CD1c-positive myeloid dendritic cell (primary cell): Measurements from ENCODE around the gene PDE6B.
"Not testable (repeated sequence)": the region's sequence is repeated elsewhere in the genome, so short reads cannot be mapped to it uniquely, and the experiment has no call there.

Experiments
- DNase-seq: peaks from one replicate; pipeline ENCODE4 v3.0.0-alpha.2; 2016; ENCODE audit errors: extremely low spot score

The PDE6B gene

DNA sequence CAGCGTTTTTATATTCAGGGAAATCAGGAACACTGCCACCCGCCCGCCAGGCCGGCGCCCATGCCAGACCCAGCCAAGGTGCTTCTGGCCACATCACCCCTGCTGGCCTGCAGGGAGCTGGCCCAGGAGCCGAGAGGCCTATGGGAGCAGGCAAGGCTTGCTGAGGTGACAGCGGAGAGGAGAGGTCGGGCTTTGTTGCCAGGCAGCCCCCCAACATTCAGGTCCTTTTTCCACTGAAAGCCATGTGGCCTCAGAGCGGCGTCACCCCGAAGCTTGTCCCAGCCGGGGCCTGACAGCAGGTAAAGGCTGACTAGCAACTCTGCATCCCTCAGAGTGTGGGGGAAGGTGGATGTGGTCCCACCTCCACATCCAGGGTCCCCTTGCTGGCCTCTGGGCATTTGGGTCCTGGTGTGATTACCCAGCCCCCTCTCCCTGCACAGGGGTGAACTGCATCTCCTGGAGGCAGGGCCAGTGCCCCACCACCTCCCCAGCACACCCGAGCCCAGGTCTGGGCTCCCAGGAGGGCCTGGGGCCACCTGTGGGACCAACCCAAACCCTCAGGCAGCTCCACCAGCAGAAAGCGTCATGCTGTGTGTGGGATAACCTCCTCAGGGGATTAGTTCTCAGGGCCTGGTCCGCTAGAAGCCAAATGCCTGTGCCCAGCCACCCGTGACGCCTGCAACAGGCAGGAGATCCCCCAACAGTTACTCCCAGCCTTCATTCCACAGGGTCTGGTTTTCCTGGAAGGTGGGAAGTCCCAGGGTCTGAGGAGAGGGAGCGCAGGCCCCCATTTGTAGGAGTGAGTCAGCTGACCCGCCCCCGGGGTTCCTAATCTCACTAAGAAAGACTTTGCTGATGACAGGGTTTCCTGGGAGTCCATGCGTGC is at the start of gene PDE6B:
Gene PDE6B (plus strand): TSS at position 869 of the 886 bp plus-strand sequence. CDS start 54 bp downstream, outside the sequence.
- no peak for DNase-seq

GRCh38 chr4:576245-576821 is 49.0 kb upstream of the PDE6B start, which contains the start of gene TMEM271:
TMEM271 (minus strand) TSS chr4:576295; CDS start chr4:576062, 233 bp downstream.
- no peak for DNase-seq

DNA sequence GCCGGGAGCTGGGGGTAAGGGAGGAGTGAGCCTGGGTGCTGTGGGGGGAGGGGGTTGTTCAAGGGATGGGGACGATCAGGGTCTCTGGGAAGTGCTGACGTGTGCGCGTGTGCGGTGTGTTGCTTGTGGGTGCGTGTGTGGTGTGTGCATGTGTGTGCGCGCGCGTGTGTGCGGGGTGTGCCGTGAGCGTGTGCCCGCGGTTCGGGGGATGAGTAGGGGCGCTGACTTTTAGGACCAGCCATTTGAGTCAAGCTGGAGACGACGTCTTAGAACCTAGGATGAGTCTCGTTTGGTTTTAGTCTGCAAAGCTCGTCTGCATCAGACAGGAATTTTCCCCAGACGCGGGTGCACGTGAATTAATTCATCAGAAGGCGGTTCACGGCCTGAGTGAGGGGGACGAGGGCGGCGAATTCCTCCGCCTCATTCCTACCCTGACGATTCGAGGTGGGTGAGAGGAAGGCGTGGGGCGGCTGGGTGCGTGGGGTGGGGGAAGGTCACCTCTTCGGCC is 48.3 kb upstream of the PDE6B start:
- no peak for DNase-seq

GRCh38 chr4:577499-578450 is 47.6 kb upstream of the PDE6B start:
- no peak for DNase-seq

DNA sequence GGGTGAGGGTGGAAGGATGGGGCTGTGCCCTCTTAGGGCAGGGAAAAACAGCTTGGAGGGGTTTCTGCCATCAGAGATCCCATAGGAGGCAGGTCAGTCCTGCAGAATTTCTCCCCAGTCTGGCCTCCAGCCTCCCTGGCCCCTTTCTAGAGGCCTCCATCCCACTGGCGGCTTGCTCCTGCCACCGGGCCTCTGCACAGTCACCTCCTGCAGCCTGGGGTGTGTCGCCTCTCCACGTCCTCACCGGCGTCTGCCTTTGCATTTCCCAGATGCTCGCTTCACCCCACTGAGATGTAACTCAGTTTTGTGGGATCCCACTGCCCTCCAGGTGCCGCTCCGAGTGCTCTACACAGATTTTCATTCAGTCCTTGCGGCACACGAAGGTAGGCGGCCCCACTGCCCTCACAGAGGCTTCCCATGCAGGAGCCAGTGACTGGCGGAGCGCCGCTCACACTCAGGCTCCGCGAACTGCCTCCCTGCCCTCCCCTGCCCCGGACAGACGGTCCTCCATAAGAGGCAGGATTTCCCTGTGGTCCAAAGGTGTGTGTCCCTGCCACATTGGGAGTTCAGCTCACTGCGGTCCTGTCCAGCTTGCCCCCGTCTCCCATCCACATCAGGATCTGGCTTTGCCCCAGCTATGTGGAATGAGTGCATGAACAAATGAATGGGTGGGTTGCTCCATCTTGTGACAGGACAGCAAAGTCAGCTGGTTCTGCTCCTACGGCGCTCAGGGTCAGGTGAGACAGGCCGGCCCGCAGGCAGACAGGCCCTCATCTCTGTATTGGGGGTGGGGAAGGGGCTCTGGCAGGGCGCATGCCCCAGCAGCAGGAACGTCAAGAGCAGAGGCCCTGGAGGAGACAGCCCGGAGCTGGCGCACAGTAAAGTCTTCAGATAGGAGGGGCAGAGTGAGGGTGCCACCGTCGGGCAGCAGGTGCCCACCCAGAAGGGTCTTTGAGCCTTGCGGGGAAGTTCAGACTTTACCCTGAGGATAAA is 46.6 kb upstream of the PDE6B start:
- no peak for DNase-seq

- DNase-seq, result no peak
Observed at GRCh38 chr4:579543-580175, 45.7 kb upstream of the PDE6B start.

- no peak for DNase-seq
Observed at GRCh38 chr4:581181-581580, 44.2 kb upstream of the PDE6B start.

- no peak for DNase-seq
Observed at GRCh38 chr4:581753-582361, 43.5 kb upstream of the PDE6B start.

- DNase-seq, result no peak
Observed at GRCh38 chr4:583820-584219, 41.6 kb upstream of the PDE6B start.

- no peak for DNase-seq
Observed at GRCh38 chr4:587671-588350, 37.6 kb upstream of the PDE6B start.

DNA sequence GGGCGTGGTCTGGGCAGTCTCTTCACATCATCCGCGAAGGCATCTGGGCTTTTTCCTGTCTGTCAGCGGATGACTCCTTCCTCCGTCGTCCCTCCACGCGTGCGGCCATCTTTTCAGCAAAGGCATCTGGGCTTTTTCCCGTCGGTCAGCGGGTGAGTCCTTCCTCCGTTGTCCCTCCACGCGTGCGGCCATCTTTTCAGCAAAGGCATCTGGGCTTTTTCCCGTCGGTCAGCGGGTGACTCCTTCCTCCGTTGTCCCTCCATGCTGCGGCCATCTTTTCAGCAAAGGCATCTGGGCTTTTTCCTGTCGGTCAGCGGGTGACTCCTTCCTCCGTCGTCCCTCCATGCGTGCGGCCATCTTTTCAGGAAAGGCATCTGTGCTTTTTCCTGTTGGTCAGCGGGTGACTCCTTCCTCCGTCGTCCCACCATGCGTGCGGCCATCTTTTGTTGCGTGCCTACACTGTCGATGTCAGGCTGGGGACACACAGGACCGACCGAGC is 37.0 kb upstream of the PDE6B start:
- DNase-seq, result no peak

DNA sequence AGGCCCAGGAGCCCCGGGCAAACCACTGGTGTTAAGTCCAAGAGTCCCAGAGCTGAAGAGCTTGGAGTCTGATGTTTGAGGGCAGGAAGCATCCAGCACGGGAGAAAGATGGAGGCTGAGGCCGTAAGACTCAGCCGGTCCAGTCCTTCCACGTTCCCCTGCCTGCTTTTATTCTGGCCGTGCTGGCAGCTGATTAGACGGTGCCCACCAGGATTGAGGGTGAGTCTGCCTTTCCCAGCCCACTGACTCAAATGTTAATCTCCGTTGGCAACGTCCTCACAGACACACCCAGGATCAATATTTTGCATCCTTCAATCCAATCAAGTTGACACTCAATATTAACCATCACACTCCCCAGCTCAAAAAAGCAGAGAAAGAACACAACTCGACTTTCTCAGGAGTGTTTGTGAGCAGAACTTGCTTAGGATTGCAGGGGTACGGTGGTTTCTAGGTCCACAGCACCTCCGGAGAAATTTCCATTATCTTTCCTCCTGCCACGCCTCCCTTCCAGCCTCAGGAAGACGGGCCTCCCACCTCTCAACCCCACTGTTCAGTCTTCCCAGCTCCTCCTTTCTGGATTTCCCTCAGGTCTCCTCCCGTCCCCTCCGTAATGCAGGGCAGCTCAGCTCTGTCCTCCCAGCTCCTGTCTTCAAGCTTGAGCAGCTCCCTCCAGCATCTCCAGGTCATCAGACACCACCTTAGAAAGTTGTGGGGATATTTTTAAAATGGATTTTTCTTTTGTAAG is 36.0 kb upstream of the PDE6B start:
- DNase-seq, result no peak

DNA sequence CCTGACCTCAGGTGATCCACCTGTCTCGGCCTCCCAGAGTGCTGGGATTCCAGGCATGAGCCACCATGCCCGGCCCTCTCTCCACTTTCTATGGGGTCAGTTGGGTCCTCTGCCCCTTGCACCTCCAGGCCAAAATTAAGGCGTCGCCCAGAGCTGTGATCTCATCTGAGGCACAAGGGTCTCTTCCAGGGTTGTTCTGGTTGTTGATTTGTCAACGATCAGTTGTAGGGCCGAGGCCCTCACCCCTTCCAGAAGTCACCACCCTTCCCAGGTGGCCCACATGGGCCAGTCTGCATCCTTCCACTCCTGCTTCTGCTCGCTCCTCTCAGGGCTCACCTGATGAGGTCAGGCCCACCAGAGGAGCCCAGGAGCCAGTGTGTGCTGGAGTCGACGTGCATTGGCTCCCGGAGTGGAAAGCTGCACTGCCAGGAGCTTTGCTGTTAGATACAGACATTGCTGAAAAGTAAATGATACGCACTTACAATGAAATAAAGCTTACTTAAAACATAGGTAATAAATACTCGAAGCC is 35.0 kb upstream of the PDE6B start:
- no peak for DNase-seq

GRCh38 chr4:592178-592577 is 33.2 kb upstream of the PDE6B start:
- DNase-seq, result not testable (repeated sequence)

GRCh38 chr4:592825-593520 is 32.4 kb upstream of the PDE6B start:
- no peak for DNase-seq

DNA sequence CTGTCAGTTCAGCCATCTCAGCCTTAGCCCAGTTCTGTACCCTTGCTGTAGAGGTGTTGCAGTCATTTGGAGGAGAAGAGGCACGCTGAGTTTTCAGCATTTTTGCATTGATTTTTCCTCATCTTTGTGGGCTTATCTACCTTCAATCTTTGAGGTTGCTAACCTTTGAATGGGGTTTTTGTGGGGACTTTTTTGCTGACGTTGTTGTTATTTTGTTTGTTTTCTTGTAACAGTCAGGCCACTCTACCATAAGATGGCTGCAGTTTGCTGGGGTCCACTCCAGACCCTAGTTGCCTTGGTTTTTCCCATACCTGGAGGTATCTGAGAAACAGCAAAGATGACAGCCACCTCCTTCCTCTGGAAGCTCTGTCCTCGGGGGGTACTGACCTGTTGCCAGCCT is 26.4 kb upstream of the PDE6B start:
- no peak for DNase-seq

DNA sequence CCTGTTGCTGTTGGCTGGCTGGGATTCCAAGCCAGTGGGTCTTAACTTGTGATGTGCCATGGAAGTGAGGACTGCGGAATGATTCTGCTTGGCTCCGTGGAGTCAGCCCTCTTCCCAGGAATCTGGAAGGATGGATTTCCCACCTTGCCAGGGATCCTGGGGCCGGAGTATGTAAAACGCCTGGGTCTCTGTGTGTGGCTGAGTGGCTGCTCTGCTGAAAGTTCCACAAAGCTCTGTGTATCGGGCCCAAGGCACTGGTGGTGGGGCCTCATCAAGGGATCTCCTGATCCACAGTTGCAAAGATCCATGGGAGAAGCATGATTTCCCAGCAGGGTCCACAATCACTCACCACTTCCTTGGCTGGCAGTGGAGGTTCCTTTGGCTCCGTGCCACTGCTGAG is 25.2 kb upstream of the PDE6B start:
- DNase-seq, result no peak
